ENCODE measurements around the gene BCAR1. TPM values are rescaled to one million over a fixed set of nuclear protein-coding genes. Genes with fewer than 3 reads are reported as not detected.
A peak's percentile ranks its signal among the peaks of the same experiment; 100 is the strongest.
"Not testable (repeated sequence)": the region's sequence is repeated elsewhere in the genome, so short reads cannot be mapped to it uniquely, and the experiment has no call there.

BCAR1 gene
- total RNA-seq, 3 donors from 2014 or later: 100 to 134 (median 116) TPM

- ATAC-seq (no peak), DNase-seq (peak in 1 of 3 donors; percentile 45)
- Histone ChIP-seq H3K36me3 (ENCODE audit: low read depth) (peaks cover 5% of the 10 kb centered on the region), H3K9me3 (no peaks in the 10 kb centered on the region), H3K4me1 (ENCODE audit: low read depth) (peaks cover 50% of the 10 kb centered on the region), H3K4me3 (no peak overlapping the region)
- intact Hi-C loops (cut with DNase I, micrococcal nuclease): no loop called here
- TF ChIP-seq, protein P1, sequence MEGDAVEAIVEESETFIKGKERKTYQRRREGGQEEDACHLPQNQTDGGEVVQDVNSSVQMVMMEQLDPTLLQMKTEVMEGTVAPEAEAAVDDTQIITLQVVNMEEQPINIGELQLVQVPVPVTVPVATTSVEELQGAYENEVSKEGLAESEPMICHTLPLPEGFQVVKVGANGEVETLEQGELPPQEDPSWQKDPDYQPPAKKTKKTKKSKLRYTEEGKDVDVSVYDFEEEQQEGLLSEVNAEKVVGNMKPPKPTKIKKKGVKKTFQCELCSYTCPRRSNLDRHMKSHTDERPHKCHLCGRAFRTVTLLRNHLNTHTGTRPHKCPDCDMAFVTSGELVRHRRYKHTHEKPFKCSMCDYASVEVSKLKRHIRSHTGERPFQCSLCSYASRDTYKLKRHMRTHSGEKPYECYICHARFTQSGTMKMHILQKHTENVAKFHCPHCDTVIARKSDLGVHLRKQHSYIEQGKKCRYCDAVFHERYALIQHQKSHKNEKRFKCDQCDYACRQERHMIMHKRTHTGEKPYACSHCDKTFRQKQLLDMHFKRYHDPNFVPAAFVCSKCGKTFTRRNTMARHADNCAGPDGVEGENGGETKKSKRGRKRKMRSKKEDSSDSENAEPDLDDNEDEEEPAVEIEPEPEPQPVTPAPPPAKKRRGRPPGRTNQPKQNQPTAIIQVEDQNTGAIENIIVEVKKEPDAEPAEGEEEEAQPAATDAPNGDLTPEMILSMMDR (IDR thresholded peaks at IDR 0.05): no peak
Measured at GRCh38 chr16:75246504-75247205, 4.8 kb downstream of the BCAR1 start.

- Histone ChIP-seq H3K4me3 (no peak overlapping the region), H3K9me3 (no peaks in the 10 kb centered on the region), H3K36me3 (ENCODE audit: low read depth) (peaks cover 5% of the 10 kb centered on the region), H3K4me1 (ENCODE audit: low read depth) (peaks cover 48% of the 10 kb centered on the region)
- intact Hi-C loops (cut with DNase I, micrococcal nuclease): no loop called here
- peak; percentile 55 to 86 (median 69) for DNase-seq
- ATAC-seq: peak; percentile 62
- TF ChIP-seq, protein P1 (IDR thresholded peaks at IDR 0.05): no peak
Measured at GRCh38 chr16:75244844-75245758, 6.3 kb downstream of the BCAR1 start.

GRCh38 chr16:75244225-75244809 lies 7.1 kb downstream of the BCAR1 start:
- H3K4me3 ChIP-seq: no peak overlapping the region
- DNase-seq (peak; percentile 55 to 75 (median 64)), ATAC-seq (peak; percentile 6)
- TF ChIP-seq, protein P1 (IDR thresholded peaks at IDR 0.05): no peak
- peaks cover 5% of the 10 kb centered on the region for H3K36me3 ChIP-seq (ENCODE audit: low read depth)
- intact Hi-C loops (cut with DNase I, micrococcal nuclease): no loop called here
- no peaks in the 10 kb centered on the region for H3K9me3 ChIP-seq
- peaks cover 40% of the 10 kb centered on the region for H3K4me1 ChIP-seq (ENCODE audit: low read depth)

- TF ChIP-seq, protein P1 (IDR thresholded peaks at IDR 0.05): no peak
- H3K4me1 ChIP-seq (ENCODE audit: low read depth): peaks cover 34% of the 10 kb centered on the region
- H3K36me3 ChIP-seq (ENCODE audit: low read depth): peaks cover 5% of the 10 kb centered on the region
- no peak for ATAC-seq
- intact Hi-C loops (cut with DNase I, micrococcal nuclease): no loop called here
- DNase-seq: peak in 1 of 3 donors; percentile 47
- no peak overlapping the region for H3K4me3 ChIP-seq
- no peaks in the 10 kb centered on the region for H3K9me3 ChIP-seq
Measured at GRCh38 chr16:75243667-75244224, 7.7 kb downstream of the BCAR1 start.

GRCh38 chr16:75242436-75243078 lies 8.9 kb downstream of the BCAR1 start:
- H3K36me3 ChIP-seq (ENCODE audit: low read depth); ATAC-seq; intact Hi-C loops (cut with DNase I, micrococcal nuclease); H3K4me3 ChIP-seq; H3K9me3 ChIP-seq: not testable (repeated sequence)
- H3K4me1 ChIP-seq (ENCODE audit: low read depth): peaks cover 22% of the 10 kb centered on the region
- DNase-seq: peak in 1 of 3 donors; percentile 34
